Body of pancreas (tissue), 4 donors: ENCODE measurements around the gene CRHR2. TPM values are rescaled to one million over a fixed set of nuclear protein-coding genes. Genes with fewer than 3 reads are reported as not detected.

Experiments used
- ATAC-seq: fragments of 150-250 bp; one replicate; pipeline ENCODE4 v1.9.1; 2016
- DNase-seq, 4 donors: peaks; one replicate each; pipeline ENCODE4 v3.0.0-alpha.2; 2019
- H3K27ac ChIP-seq, 4 donors: fragments of 200-600 bp; sonication (generic); 1 replicate in 3 of 4; 2 replicates in 1 of 4; pipeline versions ENCODE4 v1.5.1 to v1.6.1; 2016 to 2019; ENCODE audit warnings: mild to moderate bottlenecking in 1 of 4, mixed read lengths in 1 of 4, moderate library complexity in 1 of 4
- H3K27me3 ChIP-seq, 2 donors: fragments of 200-600 bp; sonication (generic); one replicate each; pipeline ENCODE4 v1.6.0; 2016; ENCODE audit warnings: mild to moderate bottlenecking in 1 of 2
- H3K36me3 ChIP-seq, 2 donors: fragments of 200-600 bp; sonication (generic); replicated peaks in 1 of 2; 2 replicates each; pipeline ENCODE4 v1.5.1; 2016; ENCODE audit warnings: low read depth in 2 of 2; ENCODE audit not compliant: insufficient read depth in 1 of 2
- H3K4me1 ChIP-seq: fragments of 200-600 bp; sonication (generic); one replicate; pipeline ENCODE4 v1.6.0; 2016
- H3K4me3 ChIP-seq, 2 donors: fragments of 200-600 bp; sonication (generic); 1 replicate in 1 of 2; 2 replicates in 1 of 2; pipeline ENCODE4 v1.5.1; 2016 to 2019
- H3K9me3 ChIP-seq, 3 donors: fragments of 200-600 bp; sonication (generic); 1 replicate in 2 of 3; 2 replicates in 1 of 3; pipeline ENCODE4 v1.5.1; 2016
- POLR2A ChIP-seq, 3 donors: fragments of 450-650 bp; IDR thresholded peaks; one replicate each; pipeline ENCODE4 v1.6.1; 2016; ENCODE audit warnings: antibody characterized with exemption in 3 of 3, mild to moderate bottlenecking in 2 of 3
- WGBS, 2 donors: methylation state at CpG; one replicate each; pipeline ENCODE4 v1.1.5; 2017; 5-methylcytosine and 5-hydroxymethylcytosine counted together
- intact Hi-C: fragments of 100-400 bp; cut with DNase I; formaldehyde crosslinking; loops from one replicate; pipeline ENCODE4 v1.15.1; 2023
- total RNA-seq, 2 donors: library from RNA; depleted of rRNA; stranded (reverse); fragments of >200 nt; gene quantifications; one replicate each; pipeline ENCODE4 v1.1.0, GENCODE V29; 2016
- TF ChIP-seq, protein P1 (sequence below), 7 experiments: fragments of 450-650 bp in 4 of 7; fragments of 200-600 bp in 3 of 7; sonication (generic) in 3 of 7; IDR thresholded peaks; one replicate each; pipeline ENCODE4 v1.5.1; 2016 to 2019; ENCODE audit warnings: antibody characterized with exemption in 7 of 7

CRHR2 gene
- total RNA-seq, 2 donors from 2014 or later: 0.33 to 4.7 TPM

- Histone ChIP-seq H3K4me3 (no peak overlapping the region), H3K9me3 (no peaks in the 10 kb centered on the region), H3K36me3 (peaks cover 0 to 10% of the 10 kb centered on the region in 2 donors), H3K27me3 (no peaks in the 10 kb centered on the region), H3K27ac (peak overlapping the region; percentile 65 to 88 (median 82)), H3K4me1 (peaks cover 51% of the 10 kb centered on the region)
- ATAC-seq (peak; percentile 80), DNase-seq (peak in 2 of 4 donors; percentile 39 to 43)
- intact Hi-C loops: no loop called here
- TF ChIP-seq POLR2A (IDR thresholded peaks at IDR 0.05): no peak
- TF ChIP-seq, protein P1, sequence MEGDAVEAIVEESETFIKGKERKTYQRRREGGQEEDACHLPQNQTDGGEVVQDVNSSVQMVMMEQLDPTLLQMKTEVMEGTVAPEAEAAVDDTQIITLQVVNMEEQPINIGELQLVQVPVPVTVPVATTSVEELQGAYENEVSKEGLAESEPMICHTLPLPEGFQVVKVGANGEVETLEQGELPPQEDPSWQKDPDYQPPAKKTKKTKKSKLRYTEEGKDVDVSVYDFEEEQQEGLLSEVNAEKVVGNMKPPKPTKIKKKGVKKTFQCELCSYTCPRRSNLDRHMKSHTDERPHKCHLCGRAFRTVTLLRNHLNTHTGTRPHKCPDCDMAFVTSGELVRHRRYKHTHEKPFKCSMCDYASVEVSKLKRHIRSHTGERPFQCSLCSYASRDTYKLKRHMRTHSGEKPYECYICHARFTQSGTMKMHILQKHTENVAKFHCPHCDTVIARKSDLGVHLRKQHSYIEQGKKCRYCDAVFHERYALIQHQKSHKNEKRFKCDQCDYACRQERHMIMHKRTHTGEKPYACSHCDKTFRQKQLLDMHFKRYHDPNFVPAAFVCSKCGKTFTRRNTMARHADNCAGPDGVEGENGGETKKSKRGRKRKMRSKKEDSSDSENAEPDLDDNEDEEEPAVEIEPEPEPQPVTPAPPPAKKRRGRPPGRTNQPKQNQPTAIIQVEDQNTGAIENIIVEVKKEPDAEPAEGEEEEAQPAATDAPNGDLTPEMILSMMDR (IDR thresholded peaks at IDR 0.05): no peak
- 27 to 46% methylated on average over 1 of the region's 1 CpG for WGBS, 2 donors
Measured at GRCh38 chr7:30634193-30634626, 48.0 kb downstream of the CRHR2 start.

DNA sequence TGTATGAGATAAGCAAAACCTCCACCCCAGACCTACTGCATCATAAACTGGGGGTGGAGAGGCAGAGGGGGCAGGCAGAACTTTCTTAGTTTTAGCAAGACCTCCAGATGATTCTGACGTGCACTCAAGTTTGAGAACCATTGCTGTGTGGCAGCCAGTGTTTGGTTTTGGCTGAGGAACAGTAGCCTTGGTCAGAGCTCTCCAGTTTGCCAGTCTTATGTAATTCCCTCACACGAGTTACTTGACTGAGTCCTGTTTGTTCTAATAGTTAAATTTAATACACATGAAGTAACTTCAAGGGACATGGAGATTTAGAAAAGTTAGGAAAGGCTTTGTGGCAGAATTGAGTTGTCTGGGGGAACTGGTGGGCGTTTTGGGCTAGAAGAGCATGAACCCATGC is 49.0 kb downstream of the CRHR2 start:
- no peaks in the 10 kb centered on the region for H3K9me3 ChIP-seq
- intact Hi-C loops: no loop called here
- H3K4me3 ChIP-seq: no peak overlapping the region
- H3K27ac ChIP-seq: peak overlapping the region; percentile 40 to 88 (median 82)
- TF ChIP-seq, protein P1 (IDR thresholded peaks at IDR 0.05): no peak
- TF ChIP-seq POLR2A (IDR thresholded peaks at IDR 0.05): no peak
- 46 to 47% methylated on average over 3 of the region's 3 CpGs for WGBS, 2 donors
- H3K27me3 ChIP-seq: no peaks in the 10 kb centered on the region
- ATAC-seq: peak; percentile 61
- H3K4me1 ChIP-seq: peaks cover 56% of the 10 kb centered on the region
- peak in 3 of 4 donors; percentile 35 to 46 (median 40) for DNase-seq
- H3K36me3 ChIP-seq: peaks cover 0 to 10% of the 10 kb centered on the region in 2 donors

GRCh38 chr7:30630986-30631385 is 51.3 kb downstream of the CRHR2 start:
- intact Hi-C loops: no loop called here
- Histone ChIP-seq H3K27me3 (no peaks in the 10 kb centered on the region), H3K36me3 (peaks cover 0 to 10% of the 10 kb centered on the region in 2 donors), H3K9me3 (no peaks in the 10 kb centered on the region), H3K27ac (peak overlapping the region in 2 of 4 donors; percentile 83 to 88), H3K4me1 (peaks cover 68% of the 10 kb centered on the region), H3K4me3 (no peak overlapping the region)
- WGBS, 2 donors: 95 to 97% methylated on average over 4 of the region's 4 CpGs
- ATAC-seq (no peak), DNase-seq (no peak)
- no peak for TF ChIP-seq POLR2A (IDR thresholded peaks at IDR 0.05)
- TF ChIP-seq, protein P1 (IDR thresholded peaks at IDR 0.05): no peak

- no peak for TF ChIP-seq POLR2A (IDR thresholded peaks at IDR 0.05)
- TF ChIP-seq, protein P1 (IDR thresholded peaks at IDR 0.05): no peak
- Histone ChIP-seq H3K27me3 (no peaks in the 10 kb centered on the region), H3K27ac (peak overlapping the region in 2 of 4 donors; percentile 46 to 62), H3K4me3 (no peak overlapping the region), H3K9me3 (no peaks in the 10 kb centered on the region), H3K36me3 (peaks cover 2 to 13% of the 10 kb centered on the region in 2 donors), H3K4me1 (peaks cover 28% of the 10 kb centered on the region)
- WGBS, 2 donors: 82 to 85% methylated on average over 4 of the region's 4 CpGs
- DNase-seq: no peak
- ATAC-seq: no peak
- intact Hi-C loops: no loop called here
Measured at GRCh38 chr7:30627026-30627425, 55.2 kb downstream of the CRHR2 start.

DNA sequence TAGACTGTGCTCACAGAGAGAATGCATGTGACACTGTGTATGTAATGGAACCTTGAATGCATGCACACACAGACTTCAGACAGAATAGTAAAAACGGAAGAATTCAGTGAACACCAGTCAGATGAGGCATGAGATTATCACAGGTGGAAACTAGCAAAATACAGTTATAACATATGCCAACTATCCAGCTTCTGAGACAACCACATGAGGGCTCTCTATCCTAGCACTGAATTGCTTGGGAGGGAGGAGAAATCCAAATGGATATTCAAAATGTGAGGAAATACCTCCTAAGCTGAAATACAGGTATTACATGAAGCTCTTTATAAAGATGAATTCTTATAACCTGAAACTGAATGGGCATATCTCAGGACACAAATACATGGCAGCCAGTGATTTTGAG is 57.0 kb downstream of the CRHR2 start:
- intact Hi-C loops: no loop called here
- no peak for TF ChIP-seq POLR2A (IDR thresholded peaks at IDR 0.05)
- TF ChIP-seq, protein P1 (IDR thresholded peaks at IDR 0.05): peak in 6 of 7 experiments; percentile 20 to 79 (median 67)
- Histone ChIP-seq H3K4me3 (no peak overlapping the region), H3K4me1 (peaks cover 23% of the 10 kb centered on the region), H3K27ac (no peak overlapping the region), H3K9me3 (no peaks in the 10 kb centered on the region), H3K27me3 (no peaks in the 10 kb centered on the region), H3K36me3 (peaks cover 9 to 12% of the 10 kb centered on the region in 2 donors)
- 41 to 48% methylated on average over 1 of the region's 1 CpG for WGBS, 2 donors
- DNase-seq (peak in 1 of 4 donors; percentile 44), ATAC-seq (peak; percentile 86)
